Lung (tissue), 12 donors: ENCODE data around the gene VEGFA. TPM values are rescaled to one million over a fixed set of nuclear protein-coding genes. Genes with fewer than 3 reads are reported as not detected.

ENCODE experiments used
- ATAC-seq: fragments of 200-7000 bp; cut with Tn5 transposase; one replicate; pipeline ENCODE4 v1.9.1; 2020; ENCODE audit warnings: moderate number of reproducible peaks; ENCODE audit not compliant: insufficient read depth, low FRiP score
- DNase-seq, 3 donors: peaks; one replicate each; pipeline ENCODE4 v3.0.0-alpha.2; 2013 to 2017
- H3K27ac ChIP-seq, 2 donors: one replicate each; pipeline ENCODE4 v1.5.1; 2013; ENCODE audit warnings: mild to moderate bottlenecking in 2 of 2, moderate library complexity in 2 of 2, control low read depth in 1 of 2, inconsistent platforms in 1 of 2, low read depth in 1 of 2, low read length in 1 of 2
- H3K27me3 ChIP-seq, 3 donors: one replicate each; pipeline ENCODE4 v1.5.1; 2013; ENCODE audit warnings: low read length in 2 of 3; ENCODE audit not compliant: control insufficient read depth in 3 of 3, insufficient read depth in 3 of 3
- H3K36me3 ChIP-seq, 4 donors: one replicate each; pipeline ENCODE4 v1.5.1; 2013; ENCODE audit warnings: low read length in 4 of 4, mild to moderate bottlenecking in 1 of 4, moderate library complexity in 1 of 4; ENCODE audit not compliant: control insufficient read depth in 4 of 4, insufficient read depth in 4 of 4
- H3K4me1 ChIP-seq, 5 donors: one replicate each; pipeline ENCODE4 v1.5.1; 2013; ENCODE audit warnings: low read length in 5 of 5, mild to moderate bottlenecking in 2 of 5, moderate library complexity in 1 of 5; ENCODE audit not compliant: control insufficient read depth in 5 of 5, insufficient read depth in 5 of 5
- H3K4me3 ChIP-seq: one replicate; pipeline ENCODE4 v1.5.1; 2013; ENCODE audit warnings: mild to moderate bottlenecking, control low read depth, moderate library complexity
- H3K9ac ChIP-seq, 2 donors: one replicate each; pipeline ENCODE4 v1.5.1; 2013; ENCODE audit warnings: low read length in 2 of 2, control low read depth in 1 of 2; ENCODE audit not compliant: insufficient read depth in 1 of 2
- H3K9me3 ChIP-seq, 4 donors: one replicate each; pipeline ENCODE4 v1.5.1; 2013; ENCODE audit warnings: low read length in 3 of 4, mild to moderate bottlenecking in 1 of 4, moderate library complexity in 1 of 4; ENCODE audit not compliant: control insufficient read depth in 4 of 4, insufficient read depth in 3 of 4
- CTCF ChIP-seq: IDR thresholded peaks from 2 replicates; pipeline ENCODE4 v1.5.1; 2012; ENCODE audit warnings: mild to moderate bottlenecking; ENCODE audit errors: control extremely low read depth, extremely low read depth
- WGBS, 2 donors: extraction: QIAGEN DNeasy Blood & Tissue Kit; methylation state at CpG; one replicate each; pipeline ENCODE4 v1.1.7; 2013; 5-methylcytosine and 5-hydroxymethylcytosine counted together
- polyA plus RNA-seq, 2 donors: library from polyadenylated mRNA; stranded (reverse); fragments of 200-250 nt; gene quantifications; one replicate each; pipeline ENCODE4 v1.2.1, GENCODE V29; 2013
- total RNA-seq, 2 donors: library from RNA; depleted of rRNA in 1 of 2; stranded (reverse); fragments of >200 nt in 1 of 2; gene quantifications; one replicate each; pipeline ENCODE4 v1.2.1, GENCODE V29; 2014 to 2021
- donor health status: control.
- donor health status: control.
- donor health status: Bipolar disorder and iron deficiency.
- donor health status: healthy.
- donor health status: DM: yes; HTN: yes; CAD: no.

Gene VEGFA
- total and polyA plus RNA-seq, 4 donors: 98.3 to 275 (median 140) TPM

- TF ChIP-seq CTCF: no peak
- Histone ChIP-seq H3K9ac (no peak overlapping the region), H3K27ac (no peak overlapping the region), H3K27me3 (no peaks in the 10 kb centered on the region), H3K9me3 (peaks cover 0 to 2% (median 0%) of the 10 kb centered on the region in 4 donors), H3K4me3 (no peak overlapping the region), H3K4me1 (peaks cover 0 to 16% (median 0%) of the 10 kb centered on the region in 5 donors), H3K36me3 (no peaks in the 10 kb centered on the region)
- DNase-seq: no peak
- WGBS, 2 donors: 50 to 83% methylated on average over 3 of the region's 3 CpGs
- no peak for ATAC-seq
Measured at GRCh38 chr6:43734294-43734665, 35.7 kb upstream of the VEGFA start.

- peaks cover 0 to 20% (median 4%) of the 10 kb centered on the region in 5 donors for H3K4me1 ChIP-seq
- TF ChIP-seq CTCF: no peak
- DNase-seq (no peak), ATAC-seq (no peak)
- H3K27me3 ChIP-seq: no peaks in the 10 kb centered on the region
- H3K9me3 ChIP-seq: peaks cover 0 to 2% (median 0%) of the 10 kb centered on the region in 4 donors
- 92 to 95% methylated on average over 2 of the region's 2 CpGs for WGBS, 2 donors
- no peak overlapping the region for H3K4me3 ChIP-seq
- H3K9ac ChIP-seq: no peak overlapping the region
- H3K27ac ChIP-seq: no peak overlapping the region
- no peaks in the 10 kb centered on the region for H3K36me3 ChIP-seq
Measured at GRCh38 chr6:43735642-43736199, 34.3 kb upstream of the VEGFA start.

GRCh38 chr6:43736211-43736786 lies 33.7 kb upstream of the VEGFA start:
- Histone ChIP-seq H3K9me3 (peaks cover 0 to 2% (median 0%) of the 10 kb centered on the region in 4 donors), H3K36me3 (no peaks in the 10 kb centered on the region), H3K9ac (no peak overlapping the region), H3K27ac (no peak overlapping the region), H3K27me3 (no peaks in the 10 kb centered on the region), H3K4me1 (peaks cover 0 to 23% (median 4%) of the 10 kb centered on the region in 5 donors), H3K4me3 (no peak overlapping the region)
- WGBS, 2 donors: 98 to 100% methylated on average over 2 of the region's 2 CpGs
- no peak for TF ChIP-seq CTCF
- ATAC-seq: no peak
- DNase-seq: no peak

- H3K4me1 ChIP-seq: peaks cover 0 to 24% (median 4%) of the 10 kb centered on the region in 5 donors
- ATAC-seq: no peak
- no peak overlapping the region for H3K27ac ChIP-seq
- no peak for TF ChIP-seq CTCF
- H3K4me3 ChIP-seq: no peak overlapping the region
- 64 to 74% methylated on average over 2 of the region's 2 CpGs for WGBS, 2 donors
- no peak overlapping the region for H3K9ac ChIP-seq
- no peak for DNase-seq
- no peaks in the 10 kb centered on the region for H3K27me3 ChIP-seq
- no peaks in the 10 kb centered on the region for H3K36me3 ChIP-seq
- peaks cover 0 to 2% (median 0%) of the 10 kb centered on the region in 4 donors for H3K9me3 ChIP-seq
Measured at GRCh38 chr6:43736844-43737243, 33.2 kb upstream of the VEGFA start.
